Kidney glomerular epithelial cell (primary cell): ENCODE measurements around the gene CACNA1D.
"Not testable (repeated sequence)": the region's sequence is repeated elsewhere in the genome, so short reads cannot be mapped to it uniquely, and the experiment has no call there.

Experiments
- DNase-seq: peaks from one replicate; lab custom pipeline; 2025; lab: John Stamatoyannopoulos, UW

CACNA1D gene

GRCh38 chr3:53657651-53658050 is 163.2 kb downstream of the CACNA1D start:
- no peak for DNase-seq

- no peak for DNase-seq
These were observed 164.3 kb downstream of the CACNA1D start for GRCh38 chr3:53658613-53659193.

GRCh38 chr3:53659996-53660395 is 165.6 kb downstream of the CACNA1D start:
- no peak for DNase-seq

DNA sequence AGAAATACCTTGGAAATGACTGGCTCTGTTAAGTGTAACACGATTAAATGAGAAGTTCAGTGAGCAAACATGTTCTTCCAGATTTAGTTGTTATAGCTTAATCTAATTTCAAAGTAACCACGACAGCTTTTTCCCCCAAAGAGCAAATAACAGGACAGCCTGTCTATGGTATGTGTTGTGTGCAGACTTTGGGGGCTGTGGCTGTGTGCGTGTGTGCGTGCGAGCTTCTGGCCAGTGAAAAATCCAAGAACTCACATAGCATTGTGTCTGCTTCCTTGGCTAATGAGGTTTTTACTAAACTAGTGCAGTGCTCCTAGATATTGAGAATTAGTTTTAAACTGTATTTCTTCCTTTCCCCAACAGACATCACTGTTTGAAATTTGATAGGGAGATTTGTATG is 167.1 kb downstream of the CACNA1D start:
- DNase-seq, result no peak

DNA sequence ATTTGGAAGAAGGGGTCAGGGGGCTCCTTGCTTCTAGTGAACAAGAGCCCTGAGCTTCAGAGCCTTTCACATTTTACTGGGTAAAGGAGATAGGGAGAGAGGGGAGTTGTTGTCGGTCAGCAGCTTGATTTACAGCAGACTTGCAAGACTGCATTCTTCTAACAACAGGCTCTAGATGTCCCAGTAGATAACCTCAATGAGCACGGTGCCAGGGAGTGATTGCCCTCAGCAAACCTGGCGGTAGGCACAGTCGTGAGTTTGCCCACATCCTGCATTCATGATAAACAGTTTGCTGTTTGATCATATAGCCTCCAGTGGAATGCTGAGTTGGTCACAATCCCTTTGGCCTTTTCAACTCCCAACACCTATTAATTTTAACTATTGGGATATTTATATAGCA is 170.4 kb downstream of the CACNA1D start:
- DNase-seq, result not testable (repeated sequence)

- DNase-seq, result no peak
These were observed 171.4 kb downstream of the CACNA1D start for GRCh38 chr3:53665608-53666425.

- peak; percentile 3 for DNase-seq
These were observed 174.5 kb downstream of the CACNA1D start for GRCh38 chr3:53668872-53669271.

DNA sequence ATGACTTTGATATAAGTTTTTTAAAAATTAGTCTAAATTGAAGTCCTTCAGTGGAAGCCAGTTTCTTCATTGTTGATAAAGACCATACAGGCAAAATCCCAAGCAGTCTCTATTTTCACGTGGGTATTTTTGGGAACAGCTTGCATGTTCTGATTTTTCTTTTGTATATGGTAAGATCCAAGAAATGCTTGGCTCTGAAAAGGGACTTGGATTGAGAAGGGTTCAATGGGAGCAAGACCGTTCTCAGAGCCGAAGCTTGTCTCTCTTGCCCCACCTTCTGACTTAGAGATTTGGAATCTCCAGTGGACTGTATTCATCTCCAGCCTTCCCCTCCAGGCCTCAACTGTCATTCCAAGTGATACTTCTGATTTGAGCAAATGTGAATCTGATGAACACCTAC is 176.3 kb downstream of the CACNA1D start:
- no peak for DNase-seq

GRCh38 chr3:53671192-53671960 is 177.0 kb downstream of the CACNA1D start:
- no peak for DNase-seq

DNA sequence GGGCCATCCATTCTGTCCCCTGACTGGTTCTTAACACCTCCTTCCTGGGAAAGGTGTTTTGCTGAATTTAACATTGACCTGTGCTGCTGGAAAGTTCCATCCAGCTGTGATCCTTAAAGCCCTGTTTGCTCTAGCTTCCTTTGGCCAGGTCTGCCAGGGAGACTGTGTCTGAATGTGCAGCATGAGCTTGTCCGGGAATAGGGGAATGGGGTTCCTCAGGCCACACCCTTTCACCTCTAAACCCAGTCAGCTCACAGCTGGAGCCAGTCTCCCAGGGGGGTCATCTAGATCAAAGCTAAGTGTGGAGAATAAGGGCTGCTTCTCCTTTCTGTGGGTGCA is 177.5 kb downstream of the CACNA1D start:
- DNase-seq, result no peak

DNA sequence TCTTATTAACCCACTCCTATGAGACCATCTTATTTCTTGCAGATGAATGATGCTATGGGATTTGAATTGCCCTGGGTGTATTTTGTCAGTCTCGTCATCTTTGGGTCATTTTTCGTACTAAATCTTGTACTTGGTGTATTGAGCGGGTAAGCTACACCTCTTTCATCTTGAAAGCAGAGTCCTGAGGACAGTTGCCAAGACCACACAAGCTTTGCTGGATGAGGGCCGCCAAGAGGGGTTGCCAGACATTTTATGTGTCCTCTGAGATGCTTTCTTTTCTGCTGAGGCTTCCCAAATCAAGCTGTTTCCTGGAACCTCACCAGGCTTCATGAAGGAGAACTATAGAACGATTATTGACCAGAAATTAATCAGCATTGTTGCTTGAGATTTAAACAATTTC is 178.6 kb downstream of the CACNA1D start:
- DNase-seq, result no peak

- no peak for DNase-seq
These were observed 179.4 kb downstream of the CACNA1D start for GRCh38 chr3:53673722-53674350.

DNA sequence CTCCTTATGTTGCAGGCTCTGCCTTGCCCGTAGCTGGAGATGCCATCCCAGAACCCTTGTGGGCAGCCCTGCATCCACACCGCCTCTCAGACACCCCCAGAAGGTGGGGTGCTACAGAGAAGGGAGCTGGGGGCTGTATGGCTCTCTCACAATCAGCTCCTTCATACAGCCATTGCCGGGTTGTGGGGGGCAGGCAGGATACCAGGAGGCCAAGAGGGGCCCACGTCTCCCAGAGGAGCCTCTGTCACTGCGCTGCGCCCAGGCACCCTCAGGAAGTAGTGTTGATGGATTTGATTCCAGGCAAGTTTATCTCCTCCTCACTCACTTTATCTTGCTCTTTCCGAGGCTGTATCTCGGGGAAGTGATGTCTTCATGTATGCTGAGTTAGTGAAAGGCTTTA is 180.2 kb downstream of the CACNA1D start:
- DNase-seq, result no peak

GRCh38 chr3:53675022-53675697 is 180.7 kb downstream of the CACNA1D start:
- DNase-seq, result no peak

DNA sequence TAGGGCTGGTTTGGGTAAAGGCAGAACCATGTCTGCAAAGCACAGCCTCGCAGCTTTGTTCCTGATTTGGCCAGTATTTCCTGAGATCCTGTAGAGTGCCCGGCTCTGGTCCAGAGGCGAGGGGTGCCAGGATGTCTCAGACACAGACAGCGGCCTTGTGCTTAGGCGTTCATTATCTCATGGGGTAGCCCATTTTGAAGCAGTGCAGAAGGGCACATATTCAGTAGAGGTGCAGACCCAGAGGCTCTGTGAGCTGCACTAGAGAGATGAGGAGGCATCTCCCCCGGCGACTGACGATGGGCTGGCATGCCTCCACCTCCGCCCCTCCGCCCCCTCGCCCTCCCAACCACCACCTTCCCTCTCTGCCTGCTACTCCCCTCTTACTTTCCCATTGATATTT is 181.5 kb downstream of the CACNA1D start:
- DNase-seq, result no peak

DNA sequence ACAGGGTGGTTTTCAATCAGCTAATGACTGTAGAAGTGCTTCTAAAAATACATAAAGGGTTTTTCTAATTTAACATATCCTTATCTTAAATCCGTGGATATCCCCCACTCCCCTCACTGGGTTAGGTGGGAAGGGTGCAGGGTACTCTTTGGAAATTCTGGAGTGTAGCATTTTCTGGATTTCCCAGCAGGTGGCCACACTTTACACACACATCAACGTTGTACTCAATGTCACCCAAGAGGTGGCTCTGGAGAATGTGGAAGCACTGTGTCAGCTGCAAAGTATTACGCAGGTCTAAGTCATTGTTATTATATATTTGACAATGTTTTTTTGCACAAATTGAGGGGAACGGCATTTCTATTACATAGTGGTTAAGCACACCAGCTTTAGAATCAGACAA is 183.0 kb downstream of the CACNA1D start:
- DNase-seq, result no peak

- DNase-seq, result no peak
These were observed 185.6 kb downstream of the CACNA1D start for GRCh38 chr3:53680028-53680427.

DNA sequence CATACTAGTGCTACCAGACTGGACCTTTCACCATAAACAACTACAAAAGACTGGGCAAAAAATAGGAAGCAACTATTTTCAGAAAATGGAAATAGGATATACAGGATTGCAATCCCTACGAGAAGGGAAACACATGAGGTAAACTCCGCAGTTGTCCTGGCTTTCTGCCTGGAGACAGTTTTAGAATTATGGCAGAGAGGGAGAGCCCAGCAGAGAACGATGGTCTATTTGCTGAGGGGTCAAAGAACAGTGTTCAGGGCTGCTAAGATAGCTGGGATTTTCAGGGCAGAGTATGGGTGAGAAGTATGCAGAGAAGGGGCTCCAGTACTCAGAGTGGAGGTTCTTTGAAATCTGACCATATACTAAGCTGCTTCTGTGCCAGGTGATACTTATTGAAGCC is 188.4 kb downstream of the CACNA1D start:
- no peak for DNase-seq

DNA sequence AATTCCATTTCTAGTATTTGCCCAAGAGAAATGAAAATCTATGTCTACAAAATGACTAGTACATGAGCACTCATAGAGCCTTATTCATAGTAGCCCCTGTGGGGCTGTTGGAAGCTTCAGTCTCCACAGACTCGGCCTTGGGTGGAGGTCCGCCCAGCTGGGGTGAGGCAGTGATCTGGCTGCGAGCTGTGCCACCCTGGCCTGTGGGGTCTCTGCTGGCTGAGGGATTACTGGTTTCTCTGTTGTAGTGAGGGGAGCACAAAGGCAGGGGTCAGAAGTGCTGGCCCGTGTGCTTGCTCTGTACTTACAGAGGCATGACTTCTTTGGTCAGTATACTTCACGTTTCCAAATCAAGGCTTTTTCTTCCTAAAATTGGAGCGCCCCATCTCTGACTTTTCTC is 193.7 kb downstream of the CACNA1D start:
- no peak for DNase-seq

GRCh38 chr3:53688989-53689388 is 194.6 kb downstream of the CACNA1D start:
- no peak for DNase-seq

- DNase-seq, result no peak
These were observed 195.3 kb downstream of the CACNA1D start for GRCh38 chr3:53689681-53690080.

DNA sequence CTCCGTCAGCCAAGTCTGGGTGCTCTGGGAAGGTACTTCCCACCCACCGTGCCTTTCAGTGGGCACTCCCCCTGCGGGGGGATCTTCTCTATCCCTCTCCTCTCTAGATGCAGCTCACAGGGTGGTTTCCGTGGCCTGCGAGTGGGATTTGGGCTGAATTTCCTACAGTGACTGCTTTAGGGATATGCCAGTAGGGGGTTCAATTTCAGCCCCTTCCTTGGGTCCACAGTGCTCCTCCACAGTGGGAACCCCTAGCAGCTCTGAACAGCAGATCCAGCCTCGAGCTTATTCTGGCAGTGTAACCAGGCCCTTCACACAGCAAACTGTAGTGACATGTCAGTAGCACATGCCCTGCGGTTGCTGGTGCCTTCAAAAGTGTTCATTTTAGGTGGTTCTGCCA is 196.1 kb downstream of the CACNA1D start:
- DNase-seq, result no peak
